Testis (tissue), 3 donors: ENCODE measurements around the gene FREM1. TPM values are rescaled to one million over a fixed set of nuclear protein-coding genes. Genes with fewer than 3 reads are reported as not detected.

Source experiments
- DNase-seq: peaks from one replicate; pipeline ENCODE4 v3.0.0-alpha.2; 2019
- H3K27ac ChIP-seq, 2 donors: fragments of 200-600 bp; sonication (generic); one replicate each; pipeline ENCODE4 v1.5.1; 2019
- H3K27me3 ChIP-seq: fragments of 200-600 bp; sonication (generic); one replicate; pipeline ENCODE4 v1.5.1; 2019
- H3K36me3 ChIP-seq: fragments of 200-600 bp; sonication (generic); one replicate; pipeline ENCODE4 v1.5.1; 2017; ENCODE audit warnings: low read depth; ENCODE audit errors: missing control alignments
- H3K4me1 ChIP-seq: fragments of 200-600 bp; sonication (generic); one replicate; pipeline ENCODE4 v1.5.1; 2019
- H3K4me3 ChIP-seq, 2 donors: fragments of 200-600 bp; sonication (generic); one replicate each; pipeline ENCODE4 v1.5.1; 2017 to 2019
- H3K9me3 ChIP-seq: fragments of 200-600 bp; sonication (generic); one replicate; pipeline ENCODE4 v1.5.1; 2017
- POLR2A ChIP-seq: fragments of 450-650 bp; IDR thresholded peaks from one replicate; pipeline ENCODE4 v1.6.1; 2017; ENCODE audit warnings: antibody characterized with exemption, mild to moderate bottlenecking, moderate library complexity
- WGBS, 2 donors: methylation state at CpG; one replicate each; pipeline ENCODE4 v1.1.5; 2018; 5-methylcytosine and 5-hydroxymethylcytosine counted together
- intact Hi-C: fragments of 100-400 bp; cut with DNase I; formaldehyde crosslinking; loops from one replicate; pipeline ENCODE4 v1.15.1; 2023; ENCODE audit warnings: low total_unique reads
- polyA plus RNA-seq: library from polyadenylated mRNA; stranded (reverse); fragments of 350-450 nt; fragmentation: Illumina TruSeq; extraction: RNeasy Lipid Tissue Mini Kit (QIAGEN cat#74804); gene quantifications from one replicate; pipeline ENCODE4 v1.2.3, GENCODE V29; 2014; ENCODE audit warnings: low read depth, low replicate concordance; ENCODE audit not compliant: insufficient read depth
- total RNA-seq, 2 donors: library from RNA; depleted of rRNA; stranded (reverse); fragments of >200 nt; gene quantifications; one replicate each; pipeline ENCODE4 v1.2.3, GENCODE V29; 2016
- TF ChIP-seq, protein P1 (sequence below), 3 experiments: fragments of 450-650 bp in 2 of 3; fragments of 200-600 bp in 1 of 3; sonication (generic) in 1 of 3; IDR thresholded peaks; one replicate each; pipeline ENCODE4 v1.5.1; 2016 to 2019; ENCODE audit warnings: antibody characterized with exemption in 3 of 3, mild to moderate bottlenecking in 2 of 3, moderate library complexity in 1 of 3

The FREM1 gene
- total and polyA plus RNA-seq, 3 donors from 2014 or later, result 4.6 to 14.6 (median 5.7) TPM

DNA sequence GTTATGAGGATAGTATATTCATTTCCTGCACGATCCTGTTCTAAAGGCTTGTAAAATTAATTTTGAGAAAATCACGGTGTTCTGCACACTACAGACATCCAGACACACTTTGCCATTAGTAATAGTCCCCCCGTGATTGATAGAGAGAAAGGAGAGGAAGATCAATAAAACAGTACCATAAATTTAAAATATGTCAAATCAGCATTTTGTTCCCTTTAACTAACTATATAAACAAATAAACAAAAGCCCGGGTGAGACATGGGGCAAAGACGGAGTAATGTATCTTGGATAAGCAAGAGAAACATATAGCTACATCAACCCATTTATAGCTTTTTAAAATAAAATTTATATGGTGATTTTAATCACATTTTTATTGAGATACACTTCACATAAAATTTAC is 177.1 kb downstream of the FREM1 start:
- no peaks in the 10 kb centered on the region for H3K36me3 ChIP-seq
- 87 to 93% methylated on average over 5 of the region's 5 CpGs for WGBS, 2 donors
- H3K4me3 ChIP-seq, result no peak overlapping the region
- no peaks in the 10 kb centered on the region for H3K9me3 ChIP-seq
- H3K27me3 ChIP-seq, result no peaks in the 10 kb centered on the region
- no peak for DNase-seq
- TF ChIP-seq POLR2A, result no peak
- TF ChIP-seq, protein P1, sequence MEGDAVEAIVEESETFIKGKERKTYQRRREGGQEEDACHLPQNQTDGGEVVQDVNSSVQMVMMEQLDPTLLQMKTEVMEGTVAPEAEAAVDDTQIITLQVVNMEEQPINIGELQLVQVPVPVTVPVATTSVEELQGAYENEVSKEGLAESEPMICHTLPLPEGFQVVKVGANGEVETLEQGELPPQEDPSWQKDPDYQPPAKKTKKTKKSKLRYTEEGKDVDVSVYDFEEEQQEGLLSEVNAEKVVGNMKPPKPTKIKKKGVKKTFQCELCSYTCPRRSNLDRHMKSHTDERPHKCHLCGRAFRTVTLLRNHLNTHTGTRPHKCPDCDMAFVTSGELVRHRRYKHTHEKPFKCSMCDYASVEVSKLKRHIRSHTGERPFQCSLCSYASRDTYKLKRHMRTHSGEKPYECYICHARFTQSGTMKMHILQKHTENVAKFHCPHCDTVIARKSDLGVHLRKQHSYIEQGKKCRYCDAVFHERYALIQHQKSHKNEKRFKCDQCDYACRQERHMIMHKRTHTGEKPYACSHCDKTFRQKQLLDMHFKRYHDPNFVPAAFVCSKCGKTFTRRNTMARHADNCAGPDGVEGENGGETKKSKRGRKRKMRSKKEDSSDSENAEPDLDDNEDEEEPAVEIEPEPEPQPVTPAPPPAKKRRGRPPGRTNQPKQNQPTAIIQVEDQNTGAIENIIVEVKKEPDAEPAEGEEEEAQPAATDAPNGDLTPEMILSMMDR (IDR thresholded peaks at IDR 0.05), result no peak
- no peak overlapping the region for H3K27ac ChIP-seq
- H3K4me1 ChIP-seq, result no peaks in the 10 kb centered on the region
- intact Hi-C loops, result no loop called here

DNA sequence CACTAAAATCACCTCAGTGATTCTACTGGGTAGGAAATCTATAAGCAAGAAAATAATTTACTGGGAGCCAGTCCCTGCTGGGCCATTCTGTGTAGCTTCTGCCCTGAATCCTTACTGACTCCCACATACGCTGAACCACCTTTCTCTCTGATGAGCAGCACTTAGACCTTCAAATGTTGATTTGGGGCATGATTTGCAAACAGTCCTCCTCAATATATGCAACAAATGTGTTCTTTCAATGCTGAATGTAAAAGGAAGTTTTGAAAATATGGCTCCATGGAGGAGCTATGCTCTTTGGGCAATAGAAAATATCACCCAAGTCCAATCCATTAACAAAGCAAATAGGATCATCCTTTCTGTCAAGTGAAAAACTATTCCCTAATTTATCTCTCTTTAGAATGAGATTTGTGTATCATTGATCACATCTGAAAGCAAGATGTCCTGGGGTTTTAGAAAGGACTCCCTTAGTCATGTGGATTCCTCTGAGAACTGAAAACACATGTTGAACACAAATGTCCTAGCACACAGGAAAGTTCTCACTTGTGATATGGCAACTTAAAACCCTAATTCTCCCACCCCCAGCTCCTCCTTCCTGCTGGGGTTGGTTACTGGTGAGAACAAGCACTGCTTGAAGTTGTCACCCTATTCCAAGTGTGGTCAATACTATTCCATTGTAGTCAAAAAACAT is 178.8 kb downstream of the FREM1 start:
- Histone ChIP-seq H3K36me3 (no peaks in the 10 kb centered on the region), H3K27me3 (no peaks in the 10 kb centered on the region), H3K4me1 (no peaks in the 10 kb centered on the region), H3K9me3 (no peaks in the 10 kb centered on the region), H3K27ac (no peak overlapping the region), H3K4me3 (no peak overlapping the region)
- TF ChIP-seq POLR2A, result no peak
- TF ChIP-seq, protein P1 (IDR thresholded peaks at IDR 0.05), result no peak
- intact Hi-C loops, result no loop called here
- no peak for DNase-seq
- 96% methylated on average over 1 of the region's 1 CpG for WGBS, 2 donors

DNA sequence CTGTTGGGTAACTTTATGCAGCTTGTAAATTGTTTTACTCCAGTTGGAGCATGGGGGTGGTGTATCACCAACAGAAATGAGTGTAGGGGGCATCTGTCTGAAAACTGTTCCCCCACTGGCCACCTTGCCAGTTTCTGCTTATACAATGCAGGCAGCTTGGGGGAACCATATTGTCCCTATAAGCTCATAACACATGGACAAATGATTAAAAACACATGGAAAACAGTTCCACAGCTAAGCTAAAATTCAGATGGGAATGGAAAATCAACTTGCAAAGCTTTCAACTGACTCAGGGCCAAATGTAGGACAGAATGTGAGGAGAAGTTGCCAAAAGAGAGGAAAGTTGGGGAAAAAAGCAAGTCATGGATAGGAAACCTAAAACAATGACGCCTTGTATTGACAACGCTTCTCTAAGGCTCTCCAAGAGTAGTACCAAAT is 179.7 kb downstream of the FREM1 start:
- H3K4me3 ChIP-seq, result no peak overlapping the region
- no peak for DNase-seq
- H3K27me3 ChIP-seq, result no peaks in the 10 kb centered on the region
- H3K4me1 ChIP-seq, result no peaks in the 10 kb centered on the region
- TF ChIP-seq, protein P1 (IDR thresholded peaks at IDR 0.05), result no peak
- intact Hi-C loops, result no loop called here
- no peak overlapping the region for H3K27ac ChIP-seq
- WGBS, 2 donors, result 84 to 90% methylated on average over 2 of the region's 2 CpGs
- no peaks in the 10 kb centered on the region for H3K9me3 ChIP-seq
- no peaks in the 10 kb centered on the region for H3K36me3 ChIP-seq

DNA sequence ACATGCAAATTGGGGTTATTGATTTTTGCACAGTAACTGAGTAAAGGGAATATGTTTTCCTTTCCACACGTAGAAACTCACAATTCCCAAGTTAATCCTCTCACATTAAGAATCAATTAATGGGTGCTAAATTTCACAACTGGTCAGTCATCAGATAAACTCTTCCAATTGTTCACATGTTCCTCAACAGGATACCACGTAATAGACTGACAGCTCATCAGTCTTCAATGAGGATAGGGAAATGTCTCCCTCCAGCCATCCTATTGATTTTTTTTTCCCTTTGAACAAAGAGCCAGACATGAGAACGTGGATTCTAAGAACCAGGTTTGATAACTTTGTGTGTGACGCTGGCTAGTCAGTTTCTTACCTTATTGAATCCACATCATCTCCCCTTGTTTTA is 186.9 kb downstream of the FREM1 start:
- intact Hi-C loops, result no loop called here
- no peak overlapping the region for H3K27ac ChIP-seq
- TF ChIP-seq, protein P1 (IDR thresholded peaks at IDR 0.05), result no peak
- TF ChIP-seq POLR2A, result no peak
- DNase-seq, result no peak
- H3K27me3 ChIP-seq, result no peaks in the 10 kb centered on the region
- H3K36me3 ChIP-seq, result no peaks in the 10 kb centered on the region
- H3K9me3 ChIP-seq, result no peaks in the 10 kb centered on the region
- H3K4me1 ChIP-seq, result no peaks in the 10 kb centered on the region
- H3K4me3 ChIP-seq, result no peak overlapping the region
- WGBS, 2 donors, result 59 to 60% methylated on average over 4 of the region's 4 CpGs
